Panc1 (cell line): ENCODE results near the gene MYCN.

Experiments used
- CTCF ChIP-seq: fragments of 450-650 bp; IDR thresholded peaks from 2 replicates; pipeline ENCODE4 v1.5.1; 2017; ENCODE audit warnings: mild to moderate bottlenecking
- POLR2AphosphoS5 ChIP-seq: IDR thresholded peaks from 2 replicates; pipeline ENCODE4 v1.6.1; 2012; ENCODE audit warnings: mild to moderate bottlenecking, low read depth, low read length, moderate library complexity
- SIN3A ChIP-seq: IDR thresholded peaks from 2 replicates; pipeline ENCODE4 v1.6.1; 2012; ENCODE audit warnings: low read depth, mild to moderate bottlenecking, low read length, moderate library complexity, borderline replicate concordance; ENCODE audit not compliant: insufficient read depth

GRCh38 chr2:15992457-15993231, 52.3 kb downstream of the MYCN start:
- TF ChIP-seq CTCF (no peak), POLR2AphosphoS5 (no peak), SIN3A (no peak)
